Mucosa of descending colon (tissue), 3 donors: ENCODE data around the gene NEDD9. TPM values are rescaled to one million over a fixed set of nuclear protein-coding genes. Genes with fewer than 3 reads are reported as not detected.

ENCODE experiments used
- ATAC-seq: fragments of 200-7000 bp; cut with Tn5 transposase; one replicate; pipeline ENCODE4 v1.9.1; 2020; ENCODE audit warnings: mild to moderate bottlenecking, moderate library complexity
- DNase-seq, 3 donors: peaks; one replicate each; pipeline ENCODE4 v3.0.0-alpha.2; 2020
- H3K36me3 ChIP-seq: fragments of 200-600 bp; one replicate; pipeline ENCODE4 v1.8.0; 2021; ENCODE audit warnings: low read depth, mild to moderate bottlenecking
- H3K4me1 ChIP-seq: fragments of 200-600 bp; one replicate; pipeline ENCODE4 v1.8.0; 2021; ENCODE audit warnings: low read depth, mild to moderate bottlenecking
- H3K4me3 ChIP-seq: fragments of 200-600 bp; one replicate; pipeline ENCODE4 v1.8.0; 2021; ENCODE audit warnings: mild to moderate bottlenecking
- H3K9me3 ChIP-seq: fragments of 200-600 bp; one replicate; pipeline ENCODE4 v1.8.0; 2021; ENCODE audit warnings: mild to moderate bottlenecking
- intact Hi-C, 2 donors: fragments of 100-400 bp; cut with DNase I in 1 of 2; cut with micrococcal nuclease in 1 of 2; formaldehyde crosslinking; loops; one replicate each; pipeline versions ENCODE4 v1.11.0 to v1.11.1; 2022; cut with DNase I, micrococcal nuclease
- total RNA-seq, 3 donors: library from RNA; stranded (reverse); fragmentation: NEBNext Ultra II Directional in 2 of 3; extraction: Animal tissue kit (Norgen Biotek cat#: 25700) in 2 of 3; gene quantifications; one replicate each; pipeline versions ENCODE4 v1.2.1 to v1.2.4, GENCODE V29; 2021 to 2023
- TF ChIP-seq, protein P1 (sequence below): fragments of 200-600 bp; IDR thresholded peaks from one replicate; pipeline ENCODE4 v1.8.0; 2022; ENCODE audit warnings: antibody characterized with exemption, mild to moderate bottlenecking
- donor health status: DM: no; HTN: no; CAD: no; lungs with moderate emphysema.
- donor health status: DM: no; HTN: no; CAD: no.
- donor health status: DM: no; HTN: yes; CAD: no.

Gene NEDD9
- total RNA-seq, 3 donors from 2014 or later, result 41.4 to 66.6 (median 62.1) TPM

DNA sequence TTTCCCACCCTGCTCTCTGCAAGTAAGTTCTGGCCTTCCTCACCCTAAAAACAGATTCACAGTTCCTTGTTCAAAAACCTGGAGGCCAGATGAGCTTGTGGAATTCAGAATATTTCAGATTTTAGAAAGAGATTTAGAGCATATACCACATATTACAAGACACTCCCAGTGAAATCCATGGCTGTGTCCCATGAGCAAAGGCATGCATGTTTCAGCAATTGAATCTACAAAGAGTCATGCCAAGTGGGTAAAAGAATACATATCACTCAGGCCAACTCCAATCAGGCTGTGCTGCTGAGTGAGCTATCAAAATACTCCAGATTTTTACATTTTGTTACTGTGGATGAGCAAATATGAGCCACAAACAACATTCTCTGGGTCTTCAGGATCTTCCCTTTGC, 10.2 kb upstream of the NEDD9 start:
- no peak for ATAC-seq
- DNase-seq, result no peak
- no peaks in the 10 kb centered on the region for H3K36me3 ChIP-seq
- TF ChIP-seq, protein P1, sequence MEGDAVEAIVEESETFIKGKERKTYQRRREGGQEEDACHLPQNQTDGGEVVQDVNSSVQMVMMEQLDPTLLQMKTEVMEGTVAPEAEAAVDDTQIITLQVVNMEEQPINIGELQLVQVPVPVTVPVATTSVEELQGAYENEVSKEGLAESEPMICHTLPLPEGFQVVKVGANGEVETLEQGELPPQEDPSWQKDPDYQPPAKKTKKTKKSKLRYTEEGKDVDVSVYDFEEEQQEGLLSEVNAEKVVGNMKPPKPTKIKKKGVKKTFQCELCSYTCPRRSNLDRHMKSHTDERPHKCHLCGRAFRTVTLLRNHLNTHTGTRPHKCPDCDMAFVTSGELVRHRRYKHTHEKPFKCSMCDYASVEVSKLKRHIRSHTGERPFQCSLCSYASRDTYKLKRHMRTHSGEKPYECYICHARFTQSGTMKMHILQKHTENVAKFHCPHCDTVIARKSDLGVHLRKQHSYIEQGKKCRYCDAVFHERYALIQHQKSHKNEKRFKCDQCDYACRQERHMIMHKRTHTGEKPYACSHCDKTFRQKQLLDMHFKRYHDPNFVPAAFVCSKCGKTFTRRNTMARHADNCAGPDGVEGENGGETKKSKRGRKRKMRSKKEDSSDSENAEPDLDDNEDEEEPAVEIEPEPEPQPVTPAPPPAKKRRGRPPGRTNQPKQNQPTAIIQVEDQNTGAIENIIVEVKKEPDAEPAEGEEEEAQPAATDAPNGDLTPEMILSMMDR, result no peak
- H3K4me3 ChIP-seq, result no peak overlapping the region
- H3K9me3 ChIP-seq, result no peaks in the 10 kb centered on the region
- intact Hi-C loops, result no loop called here
- no peaks in the 10 kb centered on the region for H3K4me1 ChIP-seq

DNA sequence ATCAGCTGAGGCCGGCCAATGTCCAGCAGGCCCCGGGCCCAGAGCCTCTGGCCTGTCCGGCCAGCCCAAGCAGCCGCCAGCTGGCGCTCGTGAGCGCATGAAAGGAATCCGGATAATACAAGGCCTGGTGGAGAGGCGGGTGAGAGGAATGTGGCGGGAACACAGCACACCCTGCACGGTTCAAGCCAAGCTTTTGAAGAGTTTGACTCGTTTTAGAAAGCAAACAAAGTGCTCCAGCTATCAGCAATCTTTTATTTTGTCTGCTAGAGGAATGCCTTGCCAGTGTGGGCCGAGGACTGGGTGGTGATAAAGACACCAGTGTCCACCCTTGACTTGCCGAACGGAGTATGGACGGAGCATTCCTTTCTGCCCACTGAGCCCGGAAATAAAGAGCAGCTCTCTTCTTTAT, 9.3 kb upstream of the NEDD9 start:
- ATAC-seq (peak; percentile 51), DNase-seq (peak in 1 of 3 donors; percentile 51)
- H3K4me3 ChIP-seq, result no peak overlapping the region
- no peaks in the 10 kb centered on the region for H3K9me3 ChIP-seq
- TF ChIP-seq, protein P1, result no peak
- intact Hi-C loops, result no loop called here
- no peaks in the 10 kb centered on the region for H3K4me1 ChIP-seq
- H3K36me3 ChIP-seq, result no peaks in the 10 kb centered on the region

DNA sequence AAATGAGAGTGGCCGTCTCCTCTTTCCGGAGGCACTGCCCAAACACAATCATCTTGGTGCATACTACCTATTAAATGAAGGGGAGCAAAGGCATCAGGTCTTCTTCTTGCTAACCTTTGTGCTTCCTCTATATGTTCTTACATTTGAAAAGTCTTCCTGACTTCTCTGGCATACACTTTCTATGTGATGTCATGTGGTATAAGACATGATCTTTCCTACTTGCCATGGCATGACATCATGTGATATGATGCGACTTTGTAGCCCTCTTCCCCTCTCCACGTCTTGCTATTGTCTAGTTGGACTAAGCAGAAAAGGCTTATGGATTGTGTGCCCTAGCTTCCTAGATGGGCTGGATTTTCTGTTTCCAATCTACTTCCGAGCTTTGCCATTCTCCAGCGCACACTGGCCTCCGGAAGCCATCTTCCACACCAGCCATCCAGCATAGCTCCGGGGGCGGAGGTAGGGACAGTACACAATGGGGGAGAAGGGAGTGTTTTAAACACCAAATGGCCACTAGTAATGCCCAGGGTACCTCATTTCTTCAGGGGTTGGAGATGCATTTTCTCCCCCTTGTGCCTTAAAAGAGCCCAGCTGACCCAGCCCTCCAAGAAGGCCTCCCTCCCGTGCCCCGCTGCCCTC, 8.8 kb upstream of the NEDD9 start:
- no peak for DNase-seq
- TF ChIP-seq, protein P1, result no peak
- no peak for ATAC-seq

DNA sequence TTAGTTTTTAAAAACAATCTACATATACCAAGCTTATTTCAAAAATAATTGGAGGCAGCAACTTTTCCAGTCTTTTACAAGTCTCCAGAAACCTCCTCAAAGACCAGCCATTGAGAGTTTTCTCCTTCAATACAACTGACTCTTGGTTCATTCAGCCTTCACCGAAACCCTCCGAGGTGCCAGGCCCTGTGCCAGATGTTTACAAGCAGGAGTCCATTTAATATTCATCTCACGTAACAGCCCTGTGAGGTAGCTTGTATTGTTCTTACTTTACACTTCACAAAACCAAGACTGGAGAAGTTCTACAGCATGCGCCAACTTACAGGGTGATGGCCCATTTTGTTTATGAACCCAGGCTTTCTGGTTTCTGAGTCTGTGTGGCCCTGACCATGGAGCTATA, 5.5 kb upstream of the NEDD9 start:
- ATAC-seq, result no peak
- intact Hi-C loops, result no loop called here
- Histone ChIP-seq H3K36me3 (no peaks in the 10 kb centered on the region), H3K4me3 (no peak overlapping the region), H3K4me1 (peaks cover 13% of the 10 kb centered on the region), H3K9me3 (no peaks in the 10 kb centered on the region)
- DNase-seq, result no peak
- TF ChIP-seq, protein P1, result no peak

More for the DNA sequence above, 8.8 kb upstream of the NEDD9 start:
- intact Hi-C loops, result no loop called here
- H3K4me1 ChIP-seq, result peaks cover under 1% of the 10 kb centered on the region
- H3K4me3 ChIP-seq, result no peak overlapping the region
- no peaks in the 10 kb centered on the region for H3K9me3 ChIP-seq
- H3K36me3 ChIP-seq, result no peaks in the 10 kb centered on the region

DNA sequence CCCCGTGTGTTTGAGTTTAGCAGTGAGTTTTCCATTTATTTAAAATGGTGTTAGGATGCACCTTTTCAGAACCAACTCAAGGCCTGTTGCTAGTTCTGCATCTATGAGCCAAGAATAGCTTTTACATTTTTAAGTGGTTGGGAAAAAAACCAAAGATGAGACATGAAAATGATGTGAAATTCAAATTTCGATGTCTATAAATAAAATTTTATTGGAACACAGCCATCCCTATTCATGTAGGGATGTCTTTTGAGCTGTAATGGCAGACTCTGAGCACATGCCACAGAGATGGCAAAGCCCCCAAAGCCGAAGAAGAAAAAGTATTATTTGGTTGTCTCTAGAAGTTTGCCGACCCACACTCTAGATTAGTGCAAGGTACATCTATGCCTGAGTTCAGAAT, 5.0 kb upstream of the NEDD9 start:
- Histone ChIP-seq H3K4me3 (no peak overlapping the region), H3K4me1 (peaks cover 13% of the 10 kb centered on the region), H3K36me3 (no peaks in the 10 kb centered on the region), H3K9me3 (no peaks in the 10 kb centered on the region)
- no peak for DNase-seq
- ATAC-seq, result no peak
- TF ChIP-seq, protein P1, result no peak
- intact Hi-C loops, result no loop called here

DNA sequence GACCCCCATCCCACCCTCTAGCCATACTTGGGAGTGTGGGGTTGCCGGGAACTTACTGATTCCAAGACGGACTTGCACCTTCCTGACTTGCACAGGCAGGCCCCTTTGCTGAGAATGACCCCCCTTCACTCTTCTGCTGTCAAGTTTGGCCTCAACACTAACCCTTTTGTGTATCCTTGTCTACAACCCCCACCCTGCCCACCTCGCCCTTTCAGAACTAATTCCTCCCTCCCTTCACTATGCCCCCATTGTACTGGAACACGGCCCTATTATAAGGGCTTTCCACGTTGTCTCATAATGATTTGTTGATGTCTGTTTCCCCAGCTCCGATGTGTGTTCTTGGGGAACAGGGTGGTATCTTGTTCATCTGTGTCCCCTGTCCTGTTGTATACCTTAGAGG, 4.4 kb upstream of the NEDD9 start:
- ATAC-seq, result no peak
- H3K4me1 ChIP-seq, result peaks cover 13% of the 10 kb centered on the region
- intact Hi-C loops, result no loop called here
- TF ChIP-seq, protein P1, result no peak
- no peak overlapping the region for H3K4me3 ChIP-seq
- no peaks in the 10 kb centered on the region for H3K9me3 ChIP-seq
- no peaks in the 10 kb centered on the region for H3K36me3 ChIP-seq
- no peak for DNase-seq
